GM19395 (cell line): Measurements from ENCODE around the gene SEPTIN7.

ENCODE experiments used
- ATAC-seq: cut with Tn5 transposase; IDR thresholded peaks from one replicate; pipeline ENCODE4 v1.9.1; 2021; ENCODE audit warnings: mild to moderate bottlenecking, moderate library complexity; ENCODE audit not compliant: unreplicated experiment

The SEPTIN7 gene

DNA sequence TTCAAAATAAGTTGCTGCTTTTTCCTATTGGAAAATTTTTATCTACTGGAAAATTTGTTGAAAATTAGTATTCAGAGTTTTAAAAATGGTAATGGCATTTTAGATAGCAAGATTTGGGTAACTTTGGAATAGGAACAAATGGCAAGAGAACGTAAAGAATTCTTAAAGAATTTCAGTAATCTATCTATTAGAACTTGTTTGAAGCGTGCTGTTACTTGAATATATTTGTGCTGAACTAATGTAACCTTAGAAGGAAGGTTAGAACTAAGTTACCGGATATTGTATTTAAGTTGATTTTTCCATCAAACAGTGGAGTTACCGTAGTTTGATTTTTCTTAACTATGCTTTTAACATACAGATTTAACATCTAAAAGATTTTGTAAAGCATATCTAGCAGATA, 25.9 kb downstream of the SEPTIN7 start:
- no peak for ATAC-seq

DNA sequence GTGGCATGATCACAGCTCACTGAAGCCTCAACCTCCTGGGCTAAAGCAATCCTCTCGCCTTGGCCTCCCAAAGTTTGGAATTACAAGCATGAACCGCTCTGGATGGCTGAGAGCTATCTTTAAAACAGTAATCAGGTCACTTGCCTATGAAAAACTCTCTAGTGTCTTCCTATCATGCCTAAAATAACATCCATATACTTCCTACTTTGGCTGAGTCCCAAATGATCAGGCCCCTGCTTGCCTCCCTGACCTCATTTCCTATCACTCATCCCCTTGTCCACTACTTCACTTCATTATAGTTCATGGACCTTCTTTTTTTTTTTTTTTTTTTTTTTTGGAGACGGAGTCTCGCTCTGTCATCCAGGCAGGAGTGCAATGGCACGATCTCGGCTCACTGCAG, 28.0 kb downstream of the SEPTIN7 start:
- no peak for ATAC-seq

DNA sequence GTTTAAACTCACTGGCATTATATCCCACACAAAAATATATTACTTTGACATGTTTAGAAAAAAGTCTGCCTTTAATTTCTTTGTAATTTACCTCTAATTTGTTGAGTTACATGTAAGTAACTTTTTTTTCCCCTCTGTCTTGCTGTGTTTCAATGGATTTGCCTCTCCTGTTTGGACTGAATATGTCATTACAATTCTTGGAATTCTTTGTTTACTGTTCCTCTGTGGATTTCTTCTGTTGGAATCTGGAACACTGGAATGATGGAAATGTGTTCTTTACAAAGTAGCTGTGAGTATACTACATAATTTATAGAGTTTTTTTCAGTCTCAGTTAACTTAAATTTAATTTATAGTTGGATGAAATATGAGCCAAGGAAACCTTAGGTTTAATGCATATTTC, 30.4 kb downstream of the SEPTIN7 start:
- no peak for ATAC-seq

DNA sequence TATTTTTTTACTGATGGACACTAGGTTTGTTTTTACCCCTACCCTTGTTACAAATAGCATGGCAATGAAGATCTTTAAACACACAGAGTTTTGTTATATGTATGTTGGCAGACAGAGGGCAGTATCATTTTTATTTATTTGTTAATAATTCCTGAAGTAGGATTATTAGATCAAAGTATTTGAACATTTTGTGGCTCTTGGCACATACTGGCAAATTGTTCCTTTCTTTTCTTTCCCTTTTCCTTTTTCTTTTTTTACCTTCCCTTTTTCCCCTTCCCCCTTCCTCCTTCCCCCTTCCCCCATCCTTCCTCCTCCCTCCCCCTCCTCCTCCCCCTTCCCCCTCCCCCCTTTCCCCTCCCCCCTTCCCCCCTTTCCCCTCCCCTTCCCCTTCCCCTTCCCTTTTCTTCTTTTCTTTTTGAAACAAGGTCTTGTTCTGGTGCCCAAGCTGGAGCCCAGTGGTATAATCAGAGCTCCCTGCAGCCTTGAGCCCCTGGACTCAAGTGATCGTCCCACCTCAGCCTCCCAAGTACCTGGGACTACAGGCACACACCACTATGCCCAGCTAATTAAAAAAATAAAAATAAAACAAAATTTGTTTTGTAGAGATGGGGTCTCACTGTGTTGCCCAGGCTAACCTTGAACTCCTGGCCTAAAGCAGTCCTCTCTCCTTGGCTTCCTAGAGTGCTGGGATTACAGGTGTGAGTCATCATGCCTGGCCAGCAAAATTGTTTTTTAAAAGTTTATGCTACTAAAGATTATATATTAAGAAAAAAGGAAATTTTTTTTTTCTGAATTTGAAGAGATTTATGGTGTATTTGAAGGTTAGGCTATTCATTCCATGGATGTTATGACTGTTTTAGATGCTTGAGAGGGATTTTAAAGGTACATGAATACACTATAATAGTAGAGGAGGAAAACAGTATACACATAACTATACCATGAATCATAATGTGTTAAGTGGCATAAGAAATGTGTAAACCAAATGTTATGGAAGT, 39.3 kb downstream of the SEPTIN7 start:
- ATAC-seq: no peak

DNA sequence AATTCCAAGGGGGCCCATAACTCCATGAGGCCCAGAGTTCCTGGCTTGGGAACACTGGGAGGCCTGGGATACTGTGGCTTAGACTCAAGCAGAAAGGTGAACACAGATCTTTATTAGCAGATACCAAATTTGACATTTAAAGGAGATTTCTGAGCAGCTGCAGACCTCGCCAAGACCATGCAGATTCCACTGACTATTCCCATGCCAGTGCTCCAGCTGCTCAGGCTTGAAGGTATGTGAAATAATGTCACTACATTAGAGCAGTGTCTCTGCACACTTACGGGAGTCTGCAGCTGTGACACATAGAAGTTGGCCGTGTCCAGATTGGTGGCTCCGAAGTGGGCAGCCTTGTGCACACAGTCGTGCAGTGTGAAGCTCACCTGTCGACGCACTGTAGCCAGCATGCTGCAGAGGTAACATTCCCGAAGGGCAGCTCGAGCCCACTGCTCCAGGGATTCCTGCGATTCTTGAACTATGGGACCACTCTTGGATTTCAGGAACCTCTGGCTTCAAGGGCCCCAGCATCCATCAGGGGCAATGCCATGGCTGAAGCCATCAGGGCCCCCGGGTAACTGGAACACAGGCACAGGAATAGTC, 46.1 kb downstream of the SEPTIN7 start:
- ATAC-seq: no peak

DNA sequence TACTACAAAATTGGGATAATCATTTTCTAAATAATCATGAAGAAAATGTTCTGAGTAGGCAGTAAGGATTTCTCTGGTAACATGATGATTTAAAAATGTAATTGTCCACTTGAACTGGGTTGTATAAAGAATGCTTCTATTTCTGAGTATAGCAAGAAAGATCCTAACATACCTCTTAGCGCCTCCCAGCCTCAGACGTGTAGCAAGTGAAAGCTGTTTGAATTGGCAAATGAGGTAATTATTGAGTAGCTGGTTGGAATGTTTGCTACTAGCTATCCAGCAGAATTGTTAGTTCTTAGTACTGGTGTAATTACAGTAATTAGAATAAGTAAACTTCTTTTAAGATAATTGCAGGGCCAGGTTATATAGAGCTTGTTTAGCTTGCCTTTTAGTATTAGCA, 47.9 kb downstream of the SEPTIN7 start:
- no peak for ATAC-seq

DNA sequence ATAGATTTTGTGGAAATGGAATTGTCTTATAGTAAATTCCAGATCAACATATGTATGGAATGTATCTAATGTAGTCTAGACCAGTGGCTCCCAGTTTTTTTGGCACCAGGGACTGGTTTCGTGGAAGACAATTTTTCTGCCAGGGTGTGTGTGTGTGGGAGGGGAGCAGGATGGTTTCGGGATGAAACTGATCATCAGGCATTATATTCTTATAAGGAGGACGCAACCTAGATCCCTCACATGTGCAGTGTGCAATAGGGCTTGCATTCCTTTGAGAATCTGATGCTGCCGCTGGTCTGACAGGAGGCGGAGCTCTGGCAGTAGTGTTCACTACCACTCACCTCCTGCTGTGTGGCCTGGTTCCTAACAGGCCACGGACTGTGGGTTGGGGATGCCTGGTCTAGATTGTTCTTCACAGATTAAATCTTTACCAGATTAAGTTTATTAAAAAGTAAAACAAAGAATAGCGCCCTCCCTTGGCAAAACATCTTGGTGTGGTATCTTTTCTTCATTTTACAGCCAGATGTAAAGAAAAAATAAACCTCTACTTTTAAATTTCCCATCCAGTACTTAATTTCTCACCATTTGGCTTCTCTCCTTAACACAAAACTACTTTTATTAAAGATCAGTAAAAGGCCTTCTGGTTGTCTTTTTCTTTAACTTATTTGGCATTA, 48.4 kb downstream of the SEPTIN7 start:
- no peak for ATAC-seq

DNA sequence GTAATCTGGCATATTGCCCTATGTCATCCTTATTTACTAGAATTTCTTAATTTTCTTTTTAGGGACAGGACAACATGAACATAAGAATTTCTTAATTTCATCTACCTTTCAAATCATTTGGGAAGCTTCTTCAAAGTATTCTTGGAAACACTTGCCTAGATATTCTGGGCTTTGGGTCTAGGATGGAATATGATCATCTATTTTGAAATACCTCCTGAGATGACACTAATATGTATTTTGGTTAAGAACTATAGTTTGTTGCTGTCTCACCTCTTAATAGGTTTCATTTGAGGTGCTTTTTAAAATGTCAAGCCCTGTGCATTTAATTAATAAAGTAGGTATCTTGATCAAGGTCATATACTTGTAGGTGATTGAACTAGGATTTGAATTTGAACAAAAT, 49.1 kb downstream of the SEPTIN7 start:
- no peak for ATAC-seq
